SK-N-SH treated with all-trans-retinoic acid at 6 μM for 48 hours (cell line): ENCODE measurements around the gene SARDH.

ENCODE experiments used
- ATAC-seq: fragments of 200-7000 bp; cut with Tn5 transposase; 3 replicates; pipeline ENCODE4 v1.9.1; 2020; ENCODE audit warnings: mild to moderate bottlenecking, moderate library complexity
- ARNTL ChIP-seq: fragments of 450-650 bp; formaldehyde crosslinking; IDR thresholded peaks from 2 replicates; pipeline ENCODE4 v1.5.0; 2020; ENCODE audit warnings: low read depth, mild to moderate bottlenecking, moderate library complexity, borderline replicate concordance
- BACH2 ChIP-seq: fragments of 250-450 bp; sonication (Bioruptor Pico); IDR thresholded peaks from 2 replicates; pipeline ENCODE4 v1.9.0; 2021; ENCODE audit warnings: mild to moderate bottlenecking, borderline replicate concordance
- CREB5 ChIP-seq: fragments of 250-450 bp; sonication (Bioruptor Pico); IDR thresholded peaks from 2 replicates; pipeline ENCODE4 v1.5.1; 2020; ENCODE audit warnings: low read depth, mild to moderate bottlenecking, moderate library complexity
- CSDC2 ChIP-seq: fragments of 250-450 bp; sonication (Bioruptor Pico); IDR thresholded peaks from 2 replicates; pipeline ENCODE4 v1.5.0; 2020; ENCODE audit warnings: mild to moderate bottlenecking, moderate library complexity
- CSRNP3 ChIP-seq: fragments of 250-450 bp; sonication (Bioruptor Pico); IDR thresholded peaks from 2 replicates; pipeline ENCODE4 v1.5.1; 2021; ENCODE audit warnings: mild to moderate bottlenecking, moderate library complexity
- GLIS3 ChIP-seq: fragments of 250-450 bp; sonication (Bioruptor Pico); IDR thresholded peaks from 2 replicates; pipeline ENCODE4 v1.5.0; 2020; ENCODE audit warnings: mild to moderate bottlenecking, moderate library complexity
- OSR1 ChIP-seq: fragments of 250-450 bp; sonication (Bioruptor Pico); IDR thresholded peaks from 2 replicates; pipeline ENCODE4 v1.8.0; 2022; ENCODE audit warnings: moderate library complexity, mild to moderate bottlenecking, inconsistent platforms
- POU6F1 ChIP-seq: fragments of 250-450 bp; sonication (Bioruptor Pico); IDR thresholded peaks from 2 replicates; pipeline ENCODE4 v1.8.0; 2021; ENCODE audit warnings: low read depth, mild to moderate bottlenecking, moderate library complexity, borderline replicate concordance
- PPARA ChIP-seq: fragments of 250-450 bp; sonication (Bioruptor Pico); IDR thresholded peaks from 2 replicates; pipeline ENCODE4 v1.5.0; 2020; ENCODE audit warnings: mild to moderate bottlenecking, borderline replicate concordance
- RARB ChIP-seq: fragments of 250-450 bp; sonication (Bioruptor Pico); IDR thresholded peaks from 2 replicates; pipeline ENCODE4 v1.8.0; 2021; ENCODE audit warnings: mild to moderate bottlenecking, moderate library complexity
- TCF4 ChIP-seq: fragments of 250-450 bp; sonication (Bioruptor Pico); IDR thresholded peaks from 2 replicates; pipeline ENCODE4 v1.8.0; 2021; ENCODE audit warnings: mild to moderate bottlenecking, moderate library complexity, borderline replicate concordance
- TOX ChIP-seq: fragments of 250-450 bp; sonication (Bioruptor Pico); IDR thresholded peaks from 2 replicates; pipeline ENCODE4 v1.8.0; 2021; ENCODE audit warnings: mild to moderate bottlenecking, moderate library complexity, borderline replicate concordance
- TSHZ2 ChIP-seq: fragments of 250-450 bp; sonication (Bioruptor Pico); IDR thresholded peaks from 2 replicates; pipeline ENCODE4 v1.5.0; 2020; ENCODE audit warnings: mild to moderate bottlenecking, moderate library complexity
- ZC3H10 ChIP-seq: fragments of 250-450 bp; sonication (Bioruptor Pico); IDR thresholded peaks from 2 replicates; pipeline ENCODE4 v1.5.1; 2021; ENCODE audit warnings: mild to moderate bottlenecking, moderate library complexity
- ZFP3 ChIP-seq: fragments of 250-450 bp; sonication (Bioruptor Pico); IDR thresholded peaks from 2 replicates; pipeline ENCODE4 v1.5.0; 2020; ENCODE audit warnings: mild to moderate bottlenecking, moderate library complexity
- ZFP30 ChIP-seq: fragments of 450-650 bp; formaldehyde crosslinking; IDR thresholded peaks from 2 replicates; pipeline ENCODE4 v1.5.0; 2022; ENCODE audit warnings: mild to moderate bottlenecking, moderate library complexity
- ZNF565 ChIP-seq: fragments of 450-650 bp; formaldehyde crosslinking; conservative IDR thresholded peaks from 2 replicates; pipeline ENCODE4 v1.5.0; 2020; ENCODE audit warnings: low read depth, mild to moderate bottlenecking, moderate library complexity
- ZNF70 ChIP-seq: fragments of 450-650 bp; formaldehyde crosslinking; IDR thresholded peaks from 2 replicates; pipeline ENCODE4 v1.5.0; 2020; ENCODE audit warnings: mild to moderate bottlenecking, moderate library complexity

SARDH gene

GRCh38 chr9:133779081-133779480 is 40.9 kb upstream of the SARDH start (continued):
- TF ChIP-seq TSHZ2 (CRISPR knock-in tag) = no peak
- no peak for TF ChIP-seq CSRNP3
- TF ChIP-seq ZFP3 = no peak

GRCh38 chr9:133778336-133779013 is 40.3 kb upstream of the SARDH start:
- no peak for ATAC-seq
- no peak for TF ChIP-seq POU6F1 (CRISPR knock-in tag)
- TF ChIP-seq OSR1 (CRISPR knock-in tag) = no peak
- no peak for TF ChIP-seq TSHZ2 (CRISPR knock-in tag)
- no peak for TF ChIP-seq ZNF70
- no peak for TF ChIP-seq RARB (CRISPR knock-in tag)
- TF ChIP-seq ARNTL = no peak

- no peak for TF ChIP-seq GLIS3 (CRISPR knock-in tag)
- no peak for TF ChIP-seq PPARA
- TF ChIP-seq ZFP30 (CRISPR knock-in tag) = no peak
- TF ChIP-seq TOX (CRISPR knock-in tag) = no peak
- no peak for TF ChIP-seq ZC3H10 (CRISPR knock-in tag)
- TF ChIP-seq CSRNP3 = no peak
- no peak for TF ChIP-seq ZNF565 (CRISPR knock-in tag)
- no peak for TF ChIP-seq CREB5
- TF ChIP-seq OSR1 (CRISPR knock-in tag) = no peak
- TF ChIP-seq CSDC2 (CRISPR knock-in tag) = no peak
- no peak for TF ChIP-seq POU6F1 (CRISPR knock-in tag)
- no peak for TF ChIP-seq TCF4 (CRISPR knock-in tag)
- no peak for TF ChIP-seq BACH2 (CRISPR knock-in tag)
- no peak for ATAC-seq
Observed at GRCh38 chr9:133777871-133778270, 39.7 kb upstream of the SARDH start.
